22Rv1 (cell line): ENCODE data around the gene CHST8.

Experiments used
- CTCF ChIP-seq: fragments of 450-650 bp; IDR thresholded peaks from 2 replicates; pipeline ENCODE4 v1.5.1; 2017; ENCODE audit warnings: mild to moderate bottlenecking
- ZFX ChIP-seq: fragments of 450-650 bp; IDR thresholded peaks from 2 replicates; pipeline ENCODE4 v1.6.1; 2017; ENCODE audit warnings: antibody characterized with exemption, borderline replicate concordance

DNA sequence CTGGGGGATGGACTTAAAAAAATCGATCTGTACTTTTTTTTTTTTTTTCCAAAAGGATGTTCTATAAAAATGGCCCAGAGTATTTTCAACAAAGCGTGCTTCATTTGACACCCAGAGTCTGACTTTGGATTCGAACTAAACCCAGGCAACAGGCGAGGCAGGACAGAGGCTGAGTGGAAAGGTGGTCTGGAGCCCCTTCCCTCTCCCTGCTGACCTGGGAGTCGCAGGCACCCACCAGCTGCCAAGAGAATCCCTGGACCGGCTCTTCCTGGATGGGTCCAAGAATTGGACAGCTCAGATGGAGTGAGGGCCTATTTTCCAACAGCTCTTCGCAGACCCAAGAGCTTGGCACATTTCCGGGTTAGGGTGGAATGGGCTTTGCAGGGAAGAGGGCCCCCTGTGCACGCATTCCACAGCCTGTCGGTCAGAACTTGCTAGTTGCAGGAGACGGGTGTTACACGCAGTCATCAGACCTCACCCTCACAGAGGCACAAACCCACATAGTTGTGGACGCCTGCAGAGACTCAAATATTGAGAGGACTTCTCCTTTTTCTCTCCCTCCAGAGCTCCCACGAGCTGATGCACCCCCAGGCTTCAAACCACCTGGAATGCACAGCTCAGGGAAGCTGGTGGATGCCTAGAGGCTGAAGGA, 190.1 kb downstream of the CHST8 start:
- TF ChIP-seq CTCF, result no peak
- no peak for TF ChIP-seq ZFX
